ENCODE data around the gene SLC12A4. TPM values are rescaled to one million over a fixed set of nuclear protein-coding genes. Genes with fewer than 3 reads are reported as not detected.

SLC12A4 gene
- total and polyA plus RNA-seq, 2 of the 13 experiments (the other 11 are each of a cell fraction or from before 2014, with no cell fraction given): 65.1 to 84.3 TPM

GRCh38 chr16:67969254-67970039 is 1.0 kb upstream of the SLC12A4 start (continued):
- no peak for TF ChIP-seq AHR (CRISPR knock-in tag; IDR thresholded peaks at IDR 0.05)
- TF ChIP-seq GZF1 (CRISPR knock-in tag; IDR thresholded peaks at IDR 0.05): no peak
- peak; percentile 54; the same call in 1 of the 2 replicates for TF ChIP-seq GFI1 (CRISPR knock-in tag; IDR thresholded peaks at IDR 0.05; ENCODE audit: borderline replicate concordance)
- no peak for TF ChIP-seq NBN (conservative IDR thresholded peaks at IDR 0.05)
- peak; percentile 95 for TF ChIP-seq ZNF770 (CRISPR knock-in tag; IDR thresholded peaks at IDR 0.05)
- TF ChIP-seq LRRFIP1 (CRISPR knock-in tag; conservative IDR thresholded peaks at IDR 0.05): no peak
- no peak for TF ChIP-seq RNF2 (conservative IDR thresholded peaks at IDR 0.05; ENCODE audit: low read depth)
- peak; percentile 18 for TF ChIP-seq PHF8 (CRISPR knock-in tag; IDR thresholded peaks at IDR 0.05)
- peak; percentile 13; the same call in 1 of the 2 replicates for TF ChIP-seq ZMAT3 (CRISPR knock-in tag; conservative IDR thresholded peaks at IDR 0.05)
- TF ChIP-seq SP4 (CRISPR knock-in tag; IDR thresholded peaks at IDR 0.05): no peak
- TF ChIP-seq ZXDC (CRISPR knock-in tag; IDR thresholded peaks at IDR 0.05): peak; percentile 4; the same call in 1 of the 2 replicates
- TF ChIP-seq DBP (CRISPR knock-in tag; IDR thresholded peaks at IDR 0.05; ENCODE audit: not compliant biosample characterization): no peak
- TF ChIP-seq IRF2 (CRISPR knock-in tag; IDR thresholded peaks at IDR 0.05): no peak
- TF ChIP-seq GRHL1 (CRISPR knock-in tag; conservative IDR thresholded peaks at IDR 0.05): no peak
- TF ChIP-seq ZBTB42 (CRISPR knock-in tag; IDR thresholded peaks at IDR 0.05): no peak
- TF ChIP-seq TSC22D2 (CRISPR knock-in tag; IDR thresholded peaks at IDR 0.05; ENCODE audit: borderline replicate concordance): no peak
- peak; percentile 74 for TF ChIP-seq ZMYM4 (CRISPR knock-in tag; IDR thresholded peaks at IDR 0.05)
- TF ChIP-seq TP53 (CRISPR knock-in tag; conservative IDR thresholded peaks at IDR 0.05): no peak
- TF ChIP-seq RFX5 (IDR thresholded peaks at IDR 0.05; ENCODE audit: low read depth, low read length): no peak
